GM19397 (cell line): ENCODE data around the gene TNFAIP6.

Source experiments
- ATAC-seq: cut with Tn5 transposase; IDR thresholded peaks from one replicate; pipeline ENCODE4 v1.9.1; 2021; ENCODE audit warnings: mild to moderate bottlenecking, moderate library complexity; ENCODE audit not compliant: unreplicated experiment

The TNFAIP6 gene

DNA sequence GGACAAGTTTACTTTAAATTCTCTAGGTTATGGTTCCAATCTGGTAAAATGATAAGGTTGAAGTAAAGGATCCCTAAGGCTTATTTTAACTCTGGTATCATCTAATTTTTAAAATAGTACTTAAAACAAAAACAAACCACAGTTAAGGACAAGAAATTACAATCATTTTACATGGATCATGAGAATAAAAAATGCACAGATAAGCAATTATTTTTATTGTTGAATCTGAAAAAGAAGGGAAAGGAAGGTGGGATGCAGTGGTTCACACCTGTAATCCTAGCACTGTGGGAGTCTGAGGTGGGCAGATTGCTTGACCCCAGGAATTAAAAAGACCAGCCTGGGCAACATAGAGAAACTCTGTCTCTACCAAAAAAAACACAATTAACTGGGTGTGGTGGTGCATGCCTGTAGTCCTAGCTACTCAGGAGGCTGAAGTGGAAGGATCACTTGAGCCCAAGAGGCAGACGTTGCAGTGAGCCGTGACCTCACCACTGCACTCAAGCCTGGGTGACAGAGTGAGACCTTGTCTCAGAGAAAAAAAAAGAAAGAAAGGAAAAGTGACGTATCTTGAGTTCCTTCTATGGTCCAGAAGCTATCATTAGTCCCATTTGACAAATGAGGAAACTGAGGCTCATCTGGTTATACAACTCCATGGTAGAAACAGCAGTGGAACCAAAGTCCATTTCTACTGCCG is 2.5 kb downstream of the TNFAIP6 start:
- no peak for ATAC-seq

DNA sequence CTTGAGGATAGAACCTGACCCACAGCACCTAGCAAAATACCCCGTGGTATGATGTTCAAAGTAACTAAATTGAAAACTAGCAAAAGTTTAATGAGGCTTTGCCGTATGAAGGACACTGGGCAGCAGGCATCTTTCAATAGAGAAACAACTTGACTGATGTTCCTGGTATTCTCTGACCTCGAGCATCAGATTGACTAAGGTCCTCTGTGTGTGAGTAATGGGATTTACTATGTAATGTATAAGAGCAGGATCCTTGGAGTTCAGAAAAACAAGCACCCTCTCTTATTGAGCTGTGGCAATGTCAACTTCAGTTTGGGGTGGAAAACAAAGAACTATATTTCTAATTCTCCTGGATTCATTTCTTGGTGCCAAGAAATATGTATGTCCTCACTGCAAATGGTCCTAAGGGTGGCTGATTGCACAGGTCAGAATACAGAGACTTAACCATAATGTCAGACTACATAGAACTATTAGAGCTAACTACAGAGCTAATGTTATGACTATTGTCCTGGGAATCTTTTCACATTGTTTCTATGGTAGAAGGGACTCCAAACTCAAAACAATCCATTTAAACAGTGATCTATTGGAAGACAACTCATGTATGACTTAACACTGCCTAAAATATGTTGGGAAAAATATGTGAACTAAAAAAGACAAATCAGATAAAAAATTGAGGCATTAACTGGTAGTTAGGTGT is 4.4 kb downstream of the TNFAIP6 start:
- ATAC-seq, result no peak

DNA sequence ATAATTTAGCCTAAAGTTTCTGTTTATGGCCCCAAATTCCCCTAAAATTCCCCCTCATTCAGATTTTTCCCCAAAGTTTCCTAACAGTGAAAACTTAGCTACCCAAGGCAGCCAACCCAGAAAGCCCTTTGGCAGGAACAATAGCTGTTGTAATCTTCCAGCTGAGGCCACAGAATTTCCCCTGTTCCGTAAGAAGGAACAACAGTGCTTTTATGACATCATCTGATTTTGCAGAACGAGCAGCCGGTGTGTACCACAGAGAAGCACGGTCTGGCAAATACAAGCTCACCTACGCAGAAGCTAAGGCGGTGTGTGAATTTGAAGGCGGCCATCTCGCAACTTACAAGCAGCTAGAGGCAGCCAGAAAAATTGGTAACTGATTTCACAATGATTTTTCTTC is 6.3 kb downstream of the TNFAIP6 start:
- peak; percentile 74 for ATAC-seq

DNA sequence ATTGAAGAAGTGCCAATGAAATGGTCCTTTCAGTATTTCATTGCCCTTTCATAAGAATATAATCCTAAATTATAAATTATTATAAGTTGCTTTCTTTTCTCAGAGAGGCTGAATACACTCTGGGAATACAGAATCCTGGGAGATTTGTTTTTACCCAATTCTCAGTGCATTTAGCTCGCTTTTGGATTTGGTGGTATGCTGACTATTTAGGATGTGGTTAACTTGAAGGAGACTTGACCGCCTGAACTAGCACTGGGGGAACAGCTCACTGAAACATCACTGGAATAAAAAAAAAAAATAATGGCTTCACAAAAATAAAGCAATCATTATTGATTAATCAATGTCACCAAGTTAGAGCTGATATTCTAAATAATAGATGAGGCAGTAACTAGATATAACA is 10.2 kb downstream of the TNFAIP6 start:
- ATAC-seq, result no peak

DNA sequence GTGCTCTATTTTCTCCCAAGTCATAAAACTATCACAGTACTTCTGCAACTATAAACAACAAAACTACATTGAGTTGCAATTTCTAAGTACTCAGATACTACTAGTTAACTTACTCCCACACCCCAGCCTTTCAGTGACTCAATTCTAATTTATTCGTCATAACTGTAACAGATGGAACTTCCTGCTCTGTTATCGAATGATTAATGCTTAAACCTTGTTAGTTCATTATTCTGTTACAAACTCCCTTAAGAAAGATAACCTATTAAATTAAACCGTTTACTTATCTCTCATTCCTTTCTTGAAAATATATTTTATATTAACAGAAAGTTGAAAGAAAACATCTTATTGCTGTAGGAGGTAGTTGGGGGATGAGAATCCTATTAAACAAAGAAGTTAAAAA is 17.0 kb downstream of the TNFAIP6 start:
- ATAC-seq, result peak; percentile 91

DNA sequence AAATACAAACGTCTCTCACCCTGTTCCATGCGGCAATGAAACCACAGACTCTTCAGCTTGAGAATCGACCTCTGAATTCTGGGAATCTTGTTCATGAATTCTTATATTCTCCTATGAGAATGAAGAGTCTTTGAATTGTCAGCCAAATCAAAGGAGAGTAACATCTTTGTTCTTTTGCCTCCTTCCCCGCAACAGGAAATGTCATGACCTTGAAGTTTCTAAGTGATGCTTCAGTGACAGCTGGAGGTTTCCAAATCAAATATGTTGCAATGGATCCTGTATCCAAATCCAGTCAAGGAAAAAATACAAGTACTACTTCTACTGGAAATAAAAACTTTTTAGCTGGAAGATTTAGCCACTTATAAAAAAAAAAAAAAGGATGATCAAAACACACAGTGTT is 21.8 kb downstream of the TNFAIP6 start:
- no peak for ATAC-seq

DNA sequence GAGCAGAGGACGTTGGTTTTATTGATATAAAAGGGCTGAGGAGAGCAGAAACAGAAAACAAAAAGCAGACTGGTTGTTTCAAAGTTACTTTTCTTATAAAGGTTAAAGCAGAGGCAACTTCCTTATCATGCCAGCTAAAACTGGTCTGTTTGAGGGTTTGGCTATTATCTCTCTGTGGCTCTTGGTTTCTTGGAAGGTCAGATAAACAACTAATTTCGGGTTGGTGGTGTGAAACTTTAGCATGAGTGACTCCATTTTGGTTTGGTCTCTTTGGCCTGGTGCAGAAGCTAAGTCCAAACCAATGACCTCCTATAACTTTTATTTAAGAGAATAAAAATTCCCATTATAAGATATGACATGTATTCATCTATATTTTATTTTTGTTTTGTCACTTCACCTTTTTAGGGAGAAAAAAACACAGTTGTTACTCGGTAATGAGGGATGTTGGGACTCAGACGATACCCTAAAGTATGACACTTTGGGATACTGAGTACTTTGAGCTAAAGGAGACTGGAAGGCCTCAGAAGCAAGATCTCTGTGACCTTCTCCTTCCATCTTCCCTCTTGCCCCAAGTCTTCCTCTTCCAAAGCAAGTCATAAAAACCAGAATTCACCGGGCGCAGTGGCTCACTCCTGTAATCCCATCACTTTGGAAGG is 23.3 kb downstream of the TNFAIP6 start:
- ATAC-seq, result no peak

DNA sequence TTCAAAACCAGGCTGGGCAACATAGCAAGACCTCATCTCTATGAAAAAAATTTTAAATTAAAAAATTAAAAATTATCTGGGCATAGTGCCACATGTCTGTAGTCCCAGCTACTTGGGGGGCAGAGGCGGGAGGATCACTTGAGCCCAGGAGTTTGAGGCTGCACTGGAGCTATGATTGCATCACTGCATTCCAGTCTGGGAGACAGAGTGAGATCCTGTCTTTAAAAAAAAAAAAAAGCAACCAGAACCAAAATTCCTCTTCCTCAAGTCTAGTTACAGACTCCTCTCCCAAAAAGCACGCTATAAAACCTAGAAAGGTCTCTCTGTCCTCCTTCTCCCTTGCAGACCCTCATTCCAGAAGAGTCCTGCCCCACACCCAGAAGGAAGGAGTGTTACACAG is 23.9 kb downstream of the TNFAIP6 start:
- ATAC-seq, result no peak

DNA sequence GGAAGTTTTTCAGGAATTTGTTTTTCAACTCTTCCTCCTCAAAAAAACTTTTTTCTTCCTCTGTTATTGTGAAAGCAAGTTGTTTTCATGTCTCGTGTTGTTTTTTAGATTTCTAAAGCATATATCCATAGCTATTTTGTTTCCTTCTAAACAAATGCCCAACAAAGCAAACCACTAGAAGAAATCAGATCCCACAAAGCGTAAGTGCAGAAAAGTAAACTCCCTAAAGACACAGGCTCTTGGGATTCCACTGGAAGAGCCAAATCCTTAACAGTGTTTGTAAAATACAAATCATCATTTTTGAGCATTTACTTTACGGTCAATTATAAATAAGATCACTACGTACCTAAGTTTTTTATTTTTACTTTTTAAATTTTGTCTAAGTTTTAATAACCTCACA is 30.6 kb downstream of the TNFAIP6 start:
- no peak for ATAC-seq

DNA sequence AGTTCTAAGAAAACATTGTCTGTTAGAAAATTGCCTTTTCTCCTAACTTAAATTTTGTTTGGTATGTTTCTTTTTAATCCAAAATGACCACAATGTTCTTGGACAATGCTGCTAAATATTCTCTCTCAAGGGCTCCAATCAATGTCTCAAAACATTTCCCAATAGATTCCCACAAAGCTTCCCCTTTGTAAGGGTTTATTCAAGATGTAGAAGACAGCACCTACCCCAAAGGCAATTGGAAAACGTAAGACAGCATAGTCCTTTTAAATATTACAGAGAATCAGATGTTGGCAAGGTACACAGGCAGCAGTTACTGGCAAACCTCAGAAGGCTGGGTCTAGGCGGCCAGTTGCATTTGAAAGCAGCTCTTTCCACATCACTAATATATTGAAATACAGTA is 34.0 kb downstream of the TNFAIP6 start:
- no peak for ATAC-seq

DNA sequence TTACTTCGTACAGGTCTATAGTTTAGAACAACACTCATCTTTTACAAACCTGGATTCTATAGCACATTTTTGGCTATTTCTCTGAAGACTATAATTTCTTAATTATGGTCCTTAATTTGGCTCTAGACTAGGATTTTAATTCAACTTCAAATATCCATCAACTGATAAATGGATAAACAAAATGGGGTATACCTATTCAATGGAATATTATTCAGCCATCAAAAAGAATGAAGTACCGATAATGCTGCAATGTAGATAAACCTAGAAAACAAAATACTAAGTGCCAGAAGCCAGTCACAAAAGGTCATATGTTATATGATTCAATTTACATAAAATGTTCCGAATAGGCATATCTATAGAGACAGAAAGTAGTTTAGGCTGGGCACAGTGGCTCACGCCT is 37.1 kb downstream of the TNFAIP6 start:
- no peak for ATAC-seq

DNA sequence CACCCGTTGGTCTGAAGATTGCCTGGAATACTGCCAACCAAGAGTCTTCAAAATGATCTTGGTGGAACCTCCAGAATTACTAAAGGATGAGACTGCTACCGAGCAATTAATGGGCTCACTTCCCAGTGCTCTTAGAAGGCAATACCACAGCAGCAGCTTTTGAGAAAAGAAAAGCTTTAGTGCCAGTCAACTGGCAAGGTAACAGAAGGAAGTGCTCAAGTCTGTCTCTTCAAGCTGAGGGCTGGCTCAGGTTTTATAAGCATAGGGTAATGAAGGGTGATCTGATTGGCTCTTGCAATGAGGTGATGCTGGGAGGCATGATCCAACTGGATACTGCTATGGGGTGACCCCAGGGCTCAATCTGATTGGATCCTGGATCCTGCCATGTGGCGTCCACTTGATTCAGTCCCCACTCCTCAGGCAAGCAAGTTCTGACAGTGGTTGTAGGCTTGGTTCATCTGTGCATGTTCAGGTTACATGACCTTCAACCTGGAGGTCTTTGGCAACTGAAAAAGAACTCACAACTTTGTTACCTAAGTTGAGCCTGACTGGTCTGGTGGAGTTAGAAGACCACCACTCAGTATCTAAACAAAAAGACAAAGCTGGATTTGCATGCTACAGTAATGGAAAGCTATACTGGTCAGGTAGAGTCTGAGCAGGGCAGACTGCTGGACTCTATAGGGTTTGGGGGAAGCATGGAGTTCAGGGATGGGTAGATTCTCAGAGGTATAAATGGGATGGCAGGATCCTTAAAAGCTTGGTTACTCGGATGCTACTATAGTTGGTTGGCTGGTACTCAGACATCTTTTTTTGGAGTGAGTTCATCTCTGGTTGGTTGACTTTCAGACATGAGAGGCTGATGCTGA is 38.4 kb downstream of the TNFAIP6 start:
- no peak for ATAC-seq

DNA sequence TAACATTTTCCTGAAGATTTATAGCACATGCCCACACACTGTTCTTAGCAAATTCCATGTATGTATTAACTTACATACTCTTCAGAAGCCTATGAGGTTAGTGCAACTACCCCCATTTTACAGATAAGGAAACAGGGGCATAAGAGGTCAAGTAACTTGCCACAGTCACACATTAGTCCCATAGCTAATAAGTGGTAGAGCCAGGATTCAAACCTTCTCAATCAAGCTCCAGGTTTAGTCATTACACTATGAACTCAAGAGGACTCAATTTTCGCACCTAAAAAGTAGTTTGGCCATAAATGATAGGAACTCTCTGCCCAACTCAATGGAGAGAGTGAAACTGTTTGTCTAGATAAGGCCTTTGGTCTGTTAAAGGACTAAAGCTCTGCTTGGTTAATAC is 42.6 kb downstream of the TNFAIP6 start:
- no peak for ATAC-seq

DNA sequence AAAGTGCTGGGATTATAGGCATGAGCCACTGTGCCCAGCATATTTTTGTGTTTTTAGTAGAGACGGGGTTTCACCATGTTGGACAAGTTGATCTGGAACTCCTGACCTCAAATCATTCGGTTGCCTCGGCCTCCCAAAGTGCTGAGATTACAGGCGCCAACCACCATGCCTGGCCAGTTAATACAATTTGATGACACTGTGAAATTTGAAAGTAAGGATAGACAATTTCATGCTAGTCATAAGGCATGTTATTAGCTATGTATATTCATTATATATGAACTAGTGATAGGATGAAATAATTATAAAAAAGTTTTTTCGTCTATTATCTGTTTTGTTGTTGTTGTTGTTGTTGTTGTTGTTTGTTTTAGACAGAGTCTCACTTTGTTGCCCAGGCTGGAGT is 43.8 kb downstream of the TNFAIP6 start:
- ATAC-seq, result no peak

DNA sequence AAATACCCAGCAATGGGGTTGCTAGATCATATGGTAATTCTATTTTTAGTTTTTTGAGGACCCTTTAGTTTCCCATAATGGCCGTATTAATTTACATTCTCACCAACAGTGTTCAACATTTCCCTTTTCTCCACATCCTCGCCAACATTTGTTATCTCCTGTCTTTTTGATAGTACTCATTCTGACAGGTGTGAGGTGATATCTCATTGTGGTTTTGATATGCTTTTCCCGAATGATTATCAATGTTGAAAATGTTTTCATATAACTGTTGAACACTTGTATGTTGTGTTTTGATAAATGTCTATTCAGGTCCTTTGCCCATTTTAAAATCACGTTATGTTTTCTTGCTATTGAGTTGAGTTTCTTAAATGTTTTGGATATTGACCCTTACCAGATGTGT is 46.5 kb downstream of the TNFAIP6 start:
- ATAC-seq, result no peak

DNA sequence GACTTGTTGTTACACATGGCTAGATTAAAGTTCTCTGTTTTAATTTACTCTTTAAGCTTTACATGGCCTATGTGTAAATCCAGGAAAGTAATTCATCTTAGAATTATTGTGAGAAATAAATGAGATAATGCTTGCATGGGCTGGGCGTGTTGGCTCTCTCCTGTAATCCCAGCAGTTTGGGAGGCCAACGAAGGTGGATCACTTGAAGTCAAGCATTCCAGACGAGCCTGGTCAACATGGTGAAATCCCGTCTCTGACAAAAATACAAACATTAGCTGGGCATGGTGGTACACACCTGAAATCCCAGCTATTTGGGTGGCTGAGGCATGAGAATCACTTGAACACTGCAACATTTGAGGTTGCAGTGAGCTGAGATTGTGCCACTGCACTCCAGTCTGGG is 48.0 kb downstream of the TNFAIP6 start:
- no peak for ATAC-seq

DNA sequence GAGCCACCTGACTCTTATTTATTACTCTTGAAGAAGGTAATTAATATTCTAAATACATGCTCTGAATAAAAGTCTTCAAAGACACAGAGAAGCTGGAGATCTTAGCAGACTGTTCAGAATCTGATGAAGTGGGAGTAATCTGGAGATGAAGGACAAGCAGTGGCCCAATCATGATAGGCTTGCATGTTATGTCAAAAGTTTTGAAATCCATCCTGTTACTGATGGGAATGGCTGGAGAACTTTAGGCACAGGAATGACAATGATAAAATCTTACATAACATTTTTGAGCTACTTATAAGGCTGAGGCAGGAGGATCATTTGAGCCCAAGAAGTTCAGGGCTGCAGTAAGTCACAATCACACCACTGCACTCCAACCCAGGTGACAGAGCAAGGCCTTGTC is 49.9 kb downstream of the TNFAIP6 start:
- no peak for ATAC-seq

DNA sequence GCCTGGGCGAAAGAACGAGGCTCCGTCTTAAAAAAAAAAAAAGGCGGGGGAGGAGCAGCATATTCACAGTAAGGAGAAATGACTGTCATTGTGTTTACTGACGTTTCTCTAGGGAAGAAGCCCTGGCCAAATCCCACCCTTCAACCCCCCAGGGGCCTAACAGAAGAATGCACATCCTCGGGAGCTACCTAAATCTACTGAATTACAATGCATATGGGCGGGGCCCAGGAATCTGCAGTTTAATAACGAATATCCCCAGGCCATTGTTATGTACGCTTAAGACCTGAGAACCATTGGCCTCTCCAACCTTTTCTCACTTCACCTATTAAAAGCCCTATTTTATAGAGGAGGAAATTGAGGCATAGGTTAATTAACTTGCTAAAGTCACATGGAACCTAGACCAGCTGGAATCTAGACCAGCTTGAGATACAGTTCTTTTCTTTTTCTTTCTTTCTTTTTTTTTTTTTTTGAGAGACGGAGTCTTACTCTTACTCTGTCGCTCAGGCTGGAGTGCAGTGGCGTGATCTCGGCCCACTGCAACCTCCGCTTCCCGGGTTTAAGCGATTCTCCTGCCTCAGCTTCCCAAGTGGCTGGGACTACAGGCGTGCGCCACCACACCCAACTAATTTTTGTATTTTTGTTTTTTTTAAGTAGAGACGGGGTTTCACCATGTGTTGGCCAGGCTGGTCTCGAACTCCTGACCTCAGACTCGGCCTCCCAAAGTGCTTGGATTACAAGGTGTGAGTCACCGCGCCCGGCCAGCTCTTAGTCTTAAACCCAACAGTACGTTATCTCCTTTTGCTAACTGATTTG is 51.6 kb downstream of the TNFAIP6 start:
- no peak for ATAC-seq

DNA sequence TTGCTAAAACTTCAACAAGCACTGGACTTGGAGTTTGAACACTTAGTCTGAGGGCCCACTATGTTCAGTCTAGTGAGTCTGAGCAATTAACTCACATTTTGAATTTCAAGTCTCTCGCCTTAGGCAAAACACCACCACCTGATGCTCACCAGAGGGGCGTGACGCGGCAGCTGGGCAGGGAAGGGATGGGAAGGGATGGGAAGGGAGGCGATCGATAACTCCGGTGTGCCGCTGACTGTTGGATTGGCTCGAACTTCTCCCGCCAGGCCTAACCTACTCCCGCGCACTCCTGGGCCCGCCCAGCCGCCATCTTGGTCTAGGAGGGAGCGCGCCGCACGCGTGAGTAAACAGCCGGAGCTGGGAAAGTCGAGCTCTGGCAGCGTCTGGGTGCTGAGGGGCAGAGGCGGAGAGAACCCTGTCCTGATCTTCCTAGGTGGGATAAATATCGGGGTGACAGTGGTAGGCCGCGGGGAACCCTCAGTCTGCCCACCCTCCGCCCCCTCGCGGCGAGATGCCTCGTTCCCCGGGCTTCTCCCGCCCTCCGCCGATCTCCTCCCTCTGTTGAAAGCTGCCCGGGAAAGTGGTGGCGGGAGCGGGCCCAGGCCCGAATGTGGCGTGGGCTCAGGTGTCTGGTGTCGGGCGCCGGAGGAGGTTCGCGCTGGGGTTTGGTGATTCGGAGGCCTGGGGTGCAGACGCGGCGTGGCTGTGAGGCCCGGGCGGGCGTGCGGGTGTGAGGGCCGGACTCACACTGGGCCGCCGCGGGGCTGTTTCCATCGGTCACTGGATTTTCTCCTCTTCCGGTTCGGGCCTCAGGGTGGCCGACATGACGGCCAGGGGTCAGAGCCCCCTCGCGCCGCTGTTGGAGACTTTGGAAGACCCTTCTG is 52.5 kb downstream of the TNFAIP6 start, which contains the start of gene RIF1:
TSS of gene RIF1 (plus strand) at position 302 of the 884 bp plus-strand sequence. CDS start at position 824, 522 bp downstream.
- ATAC-seq, result peak; percentile 93
